Stimulated activated naive CD8-positive, alpha-beta T cell treated with anti-CD3 and anti-CD28 coated beads, Interleukin-15, Interleukin-2, amounts not matched to agents 100 ng/mL and 50 ng/mL, for 24 hours (primary cell): Measurements from ENCODE around the gene SLC16A5.
"Not testable (repeated sequence)": the region's sequence is repeated elsewhere in the genome, so short reads cannot be mapped to it uniquely, and the experiment has no call there.

ENCODE experiments used
- H3K27ac Mint-ChIP-seq: one replicate; pipeline ENCODE4 v1.8.0; 2021; ENCODE audit warnings: mild to moderate bottlenecking, mixed read lengths
- H3K27me3 Mint-ChIP-seq: one replicate; pipeline ENCODE4 v1.8.0; 2021; ENCODE audit warnings: mixed read lengths
- H3K36me3 Mint-ChIP-seq: one replicate; pipeline ENCODE4 v1.8.0; 2021; ENCODE audit warnings: low read depth, mixed read lengths
- H3K4me1 Mint-ChIP-seq: one replicate; pipeline ENCODE4 v1.8.0; 2021; ENCODE audit warnings: low read depth, mixed read lengths
- H3K4me3 Mint-ChIP-seq: one replicate; pipeline ENCODE4 v1.8.0; 2021; ENCODE audit warnings: mild to moderate bottlenecking, mixed read lengths
- H3K9me3 Mint-ChIP-seq: one replicate; pipeline ENCODE4 v1.8.0; 2021; ENCODE audit warnings: mixed read lengths

The SLC16A5 gene

GRCh38 chr17:75059369-75060345 is 28.1 kb upstream of the SLC16A5 start:
- Mint-ChIP-seq H3K9me3 (no peaks in the 10 kb centered on the region), H3K4me3 (no peak overlapping the region), H3K4me1 (peaks cover 8% of the 10 kb centered on the region), H3K27me3 (no peaks in the 10 kb centered on the region), H3K36me3 (peaks cover 43% of the 10 kb centered on the region), H3K27ac (no peak overlapping the region)

- H3K36me3 Mint-ChIP-seq: peaks cover 47% of the 10 kb centered on the region
Measured at GRCh38 chr17:75060434-75061054, 27.2 kb upstream of the SLC16A5 start.

GRCh38 chr17:75061055-75061438 is 26.7 kb upstream of the SLC16A5 start:
- H3K27me3 Mint-ChIP-seq: no peaks in the 10 kb centered on the region
- peaks cover 43% of the 10 kb centered on the region for H3K36me3 Mint-ChIP-seq
- H3K4me3 Mint-ChIP-seq: no peak overlapping the region
- peaks cover 21% of the 10 kb centered on the region for H3K4me1 Mint-ChIP-seq
- H3K27ac Mint-ChIP-seq: no peak overlapping the region
- no peaks in the 10 kb centered on the region for H3K9me3 Mint-ChIP-seq

More at GRCh38 chr17:75060434-75061054, 27.2 kb upstream of the SLC16A5 start:
- Mint-ChIP-seq H3K9me3 (no peaks in the 10 kb centered on the region), H3K4me3 (no peak overlapping the region), H3K27me3 (no peaks in the 10 kb centered on the region), H3K27ac (no peak overlapping the region), H3K4me1 (peaks cover 16% of the 10 kb centered on the region)

GRCh38 chr17:75061618-75062017 is 26.1 kb upstream of the SLC16A5 start:
- no peaks in the 10 kb centered on the region for H3K9me3 Mint-ChIP-seq
- H3K36me3 Mint-ChIP-seq: peaks cover 37% of the 10 kb centered on the region
- no peaks in the 10 kb centered on the region for H3K27me3 Mint-ChIP-seq
- no peak overlapping the region for H3K4me3 Mint-ChIP-seq
- H3K4me1 Mint-ChIP-seq: peaks cover 27% of the 10 kb centered on the region
- no peak overlapping the region for H3K27ac Mint-ChIP-seq

- Mint-ChIP-seq H3K27me3 (no peaks in the 10 kb centered on the region), H3K36me3 (peaks cover 37% of the 10 kb centered on the region), H3K9me3 (no peaks in the 10 kb centered on the region), H3K4me3 (no peak overlapping the region), H3K4me1 (peaks cover 42% of the 10 kb centered on the region), H3K27ac (no peak overlapping the region)
Measured at GRCh38 chr17:75063201-75063600, 24.6 kb upstream of the SLC16A5 start.

GRCh38 chr17:75063626-75064025 is 24.1 kb upstream of the SLC16A5 start:
- Mint-ChIP-seq H3K4me1 (peaks cover 42% of the 10 kb centered on the region), H3K27ac (no peak overlapping the region), H3K9me3 (no peaks in the 10 kb centered on the region), H3K36me3 (peaks cover 37% of the 10 kb centered on the region), H3K27me3 (no peaks in the 10 kb centered on the region), H3K4me3 (no peak overlapping the region)

- peaks cover 37% of the 10 kb centered on the region for H3K36me3 Mint-ChIP-seq
- no peaks in the 10 kb centered on the region for H3K27me3 Mint-ChIP-seq
- H3K4me3 Mint-ChIP-seq: no peak overlapping the region
- H3K4me1 Mint-ChIP-seq: peaks cover 46% of the 10 kb centered on the region
- no peaks in the 10 kb centered on the region for H3K9me3 Mint-ChIP-seq
- H3K27ac Mint-ChIP-seq: no peak overlapping the region
Measured at GRCh38 chr17:75064040-75064439, 23.7 kb upstream of the SLC16A5 start.

GRCh38 chr17:75064460-75064859 is 23.3 kb upstream of the SLC16A5 start:
- peaks cover 45% of the 10 kb centered on the region for H3K4me1 Mint-ChIP-seq
- no peaks in the 10 kb centered on the region for H3K9me3 Mint-ChIP-seq
- peaks cover 35% of the 10 kb centered on the region for H3K36me3 Mint-ChIP-seq
- no peak overlapping the region for H3K4me3 Mint-ChIP-seq
- H3K27me3 Mint-ChIP-seq: no peaks in the 10 kb centered on the region
- H3K27ac Mint-ChIP-seq: peak overlapping the region; percentile 68

- peaks cover 30% of the 10 kb centered on the region for H3K36me3 Mint-ChIP-seq
- no peaks in the 10 kb centered on the region for H3K27me3 Mint-ChIP-seq
- peak overlapping the region; percentile 79 for H3K27ac Mint-ChIP-seq
- peaks cover 40% of the 10 kb centered on the region for H3K4me1 Mint-ChIP-seq
- H3K9me3 Mint-ChIP-seq: no peaks in the 10 kb centered on the region
- H3K4me3 Mint-ChIP-seq: peak overlapping the region; percentile 47
Measured at GRCh38 chr17:75064867-75065561, 22.7 kb upstream of the SLC16A5 start.

GRCh38 chr17:75065562-75066151 is 22.1 kb upstream of the SLC16A5 start:
- Mint-ChIP-seq H3K27ac (peak overlapping the region; percentile 79), H3K4me3 (peak overlapping the region; percentile 47), H3K27me3 (no peaks in the 10 kb centered on the region), H3K36me3 (peaks cover 27% of the 10 kb centered on the region), H3K9me3 (no peaks in the 10 kb centered on the region), H3K4me1 (peaks cover 40% of the 10 kb centered on the region)

GRCh38 chr17:75067856-75068255 is 19.9 kb upstream of the SLC16A5 start:
- Mint-ChIP-seq H3K4me3 (no peak overlapping the region), H3K27ac (peak overlapping the region; percentile 23), H3K4me1 (peaks cover 40% of the 10 kb centered on the region), H3K9me3 (no peaks in the 10 kb centered on the region), H3K27me3 (no peaks in the 10 kb centered on the region), H3K36me3 (peaks cover 17% of the 10 kb centered on the region)

- peaks cover 13% of the 10 kb centered on the region for H3K36me3 Mint-ChIP-seq
- peak overlapping the region; percentile 17 for H3K27ac Mint-ChIP-seq
- no peak overlapping the region for H3K4me3 Mint-ChIP-seq
- peaks cover 40% of the 10 kb centered on the region for H3K4me1 Mint-ChIP-seq
- H3K9me3 Mint-ChIP-seq: no peaks in the 10 kb centered on the region
- no peaks in the 10 kb centered on the region for H3K27me3 Mint-ChIP-seq
Measured at GRCh38 chr17:75068750-75069149, 19.0 kb upstream of the SLC16A5 start.

- H3K4me1 Mint-ChIP-seq: peaks cover 37% of the 10 kb centered on the region
- no peaks in the 10 kb centered on the region for H3K9me3 Mint-ChIP-seq
- no peaks in the 10 kb centered on the region for H3K27me3 Mint-ChIP-seq
- no peak overlapping the region for H3K27ac Mint-ChIP-seq
- no peak overlapping the region for H3K4me3 Mint-ChIP-seq
- peaks cover 3% of the 10 kb centered on the region for H3K36me3 Mint-ChIP-seq
Measured at GRCh38 chr17:75069783-75070182, 18.0 kb upstream of the SLC16A5 start.

GRCh38 chr17:75071478-75072271 is 16.1 kb upstream of the SLC16A5 start:
- peaks cover 20% of the 10 kb centered on the region for H3K4me1 Mint-ChIP-seq

More at GRCh38 chr17:75071478-75072271, 16.1 kb upstream of the SLC16A5 start:
- not testable (repeated sequence) for H3K4me3 Mint-ChIP-seq, H3K36me3 Mint-ChIP-seq, H3K27me3 Mint-ChIP-seq, H3K27ac Mint-ChIP-seq, H3K9me3 Mint-ChIP-seq
